GM11168 (cell line): ENCODE results near the gene CMIP.
"Not testable (repeated sequence)": the region's sequence is repeated elsewhere in the genome, so short reads cannot be mapped to it uniquely, and the experiment has no call there.

Experiments
- in situ Hi-C: fragments of 300-500 bp; cut with MboI; formaldehyde crosslinking; loops from one replicate; pipeline ENCODE4 v1.12.0; 2022; ENCODE audit warnings: low sequenced_read_pairs; ENCODE audit not compliant: unreplicated experiment

Gene CMIP

GRCh38 chr16:81524382-81524781 is 79.8 kb downstream of the CMIP start:
- in situ Hi-C loops, result no loop called here

DNA sequence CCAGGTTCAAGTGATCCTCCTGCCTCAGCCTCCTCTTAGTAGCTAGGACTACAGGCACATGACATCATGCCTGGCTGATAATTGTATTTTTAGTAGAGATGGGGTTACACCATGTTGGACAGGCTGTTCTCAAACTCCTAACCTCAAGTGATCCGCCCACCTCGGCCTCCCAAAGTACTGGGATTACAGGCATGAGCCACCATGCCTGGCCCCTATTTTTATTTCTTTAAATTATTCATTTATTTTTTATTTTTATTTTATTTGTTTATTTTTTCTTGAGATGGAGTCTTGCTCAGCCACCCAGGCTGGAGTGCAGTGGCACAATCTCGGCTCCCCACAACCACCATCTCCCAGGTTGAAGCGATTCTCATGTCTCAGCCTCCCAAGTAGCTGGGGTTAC is 80.3 kb downstream of the CMIP start:
- in situ Hi-C loops, result not testable (repeated sequence)

DNA sequence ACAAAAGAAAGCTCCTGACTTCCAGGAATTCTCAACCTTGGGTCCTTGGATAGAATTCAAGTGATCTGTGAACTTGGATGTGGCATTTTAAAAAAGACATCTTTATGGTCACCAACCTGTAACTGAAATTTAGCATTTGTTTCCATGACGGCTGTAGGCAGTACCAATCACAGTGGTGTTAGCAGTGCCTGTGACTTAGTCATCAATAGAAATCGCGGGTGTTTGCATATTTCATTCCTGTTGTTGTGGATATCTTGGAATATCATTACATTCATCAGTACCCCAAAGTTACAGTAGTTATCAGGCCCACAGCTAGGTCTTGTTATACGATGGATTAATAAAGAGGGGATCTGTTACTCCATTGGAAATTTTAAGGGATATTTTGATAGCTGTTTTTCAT is 81.6 kb downstream of the CMIP start:
- in situ Hi-C loops, result no loop called here

DNA sequence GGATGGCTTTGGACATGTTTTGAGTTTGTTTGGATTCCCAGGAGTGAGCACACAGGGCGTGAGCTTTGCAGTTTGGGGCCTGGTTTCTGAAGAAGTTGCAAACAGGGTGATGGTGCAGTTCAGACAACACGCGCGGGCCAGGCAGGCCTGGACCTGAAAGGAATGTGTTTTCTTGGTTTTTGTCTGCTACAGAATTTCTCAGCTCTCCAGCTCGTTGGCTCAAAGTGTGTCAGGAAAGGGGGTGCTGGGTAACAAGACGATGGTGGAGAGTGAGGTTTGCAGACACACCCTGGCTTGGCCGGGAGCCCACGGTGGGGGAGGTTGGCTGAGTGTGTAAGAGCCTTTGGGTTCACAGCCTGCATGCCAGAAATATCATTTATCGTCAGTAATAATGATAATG is 82.3 kb downstream of the CMIP start:
- in situ Hi-C loops, result no loop called here

DNA sequence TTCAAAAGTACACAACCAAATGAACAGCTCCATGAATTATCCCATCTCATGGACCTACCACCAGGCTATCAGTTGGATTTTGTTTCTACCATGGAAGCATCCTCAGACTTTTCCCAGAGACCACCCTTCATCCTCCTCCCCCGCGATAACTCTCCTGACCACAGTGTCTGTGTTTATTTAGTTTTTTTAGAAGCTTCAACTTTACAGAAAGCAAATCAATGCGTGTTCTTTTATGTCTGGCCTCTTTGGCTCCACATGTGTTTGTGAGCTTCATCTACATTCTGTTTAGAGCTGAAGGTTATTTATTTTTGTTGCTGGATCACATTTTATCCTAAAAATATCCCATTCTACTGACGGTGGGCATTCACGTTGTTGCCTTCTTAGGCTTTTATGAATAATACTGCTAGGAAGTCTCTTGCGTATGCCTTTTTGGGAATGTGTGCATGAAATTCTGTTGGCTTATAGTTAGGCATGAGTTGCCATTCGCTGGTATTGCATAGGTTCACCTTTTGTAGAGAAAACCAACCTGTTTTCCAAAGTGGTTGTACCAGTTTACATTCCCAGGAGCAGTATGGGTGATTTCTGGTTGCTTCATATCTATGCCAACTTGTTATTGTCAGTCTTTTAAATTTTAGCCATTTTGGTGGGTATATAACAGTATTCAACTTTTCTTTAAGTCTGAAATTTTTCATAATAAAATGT is 83.0 kb downstream of the CMIP start:
- in situ Hi-C loops, result no loop called here

GRCh38 chr16:81528256-81528655 is 83.6 kb downstream of the CMIP start:
- in situ Hi-C loops, result no loop called here

DNA sequence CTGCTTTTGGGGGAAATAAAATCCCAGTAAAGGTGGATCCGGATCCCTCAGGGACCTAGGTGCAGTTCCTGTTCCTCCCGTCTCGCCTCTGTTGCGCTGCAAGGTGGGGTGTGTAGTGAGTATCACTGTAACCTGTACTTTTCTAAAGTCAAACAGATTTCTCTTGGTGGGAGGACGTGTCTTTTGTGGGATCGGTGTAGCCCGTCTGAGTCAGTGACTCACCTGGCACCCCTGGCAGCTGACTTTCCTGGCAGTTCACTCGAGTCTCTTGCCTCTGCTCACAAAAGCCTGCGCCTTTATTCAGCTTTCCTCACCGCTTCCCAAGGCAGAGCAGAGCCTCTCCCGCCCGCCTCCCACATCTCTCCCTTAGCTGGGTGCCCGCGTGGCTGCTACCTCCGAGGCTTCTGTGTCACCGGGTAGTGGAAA is 85.7 kb downstream of the CMIP start:
- in situ Hi-C loops, result no loop called here

DNA sequence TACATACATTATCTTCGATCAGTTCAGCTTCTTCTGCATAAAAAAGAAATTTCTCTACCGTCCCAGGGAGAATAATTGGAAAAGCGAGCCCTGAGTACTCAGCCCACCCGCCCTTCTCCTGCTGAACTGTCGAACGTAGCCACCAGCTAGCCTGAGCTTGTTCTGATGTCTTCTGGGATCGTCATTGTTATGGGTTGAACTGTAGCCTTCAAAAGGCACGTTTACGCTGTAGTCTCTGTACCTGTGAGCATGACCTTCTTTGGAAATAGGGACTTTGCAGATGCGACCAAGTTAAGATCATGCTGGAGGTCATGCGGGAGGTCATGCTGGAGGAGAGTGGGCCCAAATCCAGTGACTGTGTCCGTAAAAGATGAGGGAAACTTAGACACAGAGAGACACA is 86.2 kb downstream of the CMIP start:
- in situ Hi-C loops, result no loop called here

- in situ Hi-C loops, result no loop called here
Measured at GRCh38 chr16:81531419-81531821, 86.8 kb downstream of the CMIP start.

GRCh38 chr16:81532491-81533174 is 88.0 kb downstream of the CMIP start:
- in situ Hi-C loops, result no loop called here

GRCh38 chr16:81533175-81533507 is 88.5 kb downstream of the CMIP start:
- in situ Hi-C loops, result no loop called here

- in situ Hi-C loops, result no loop called here
Measured at GRCh38 chr16:81535679-81536360, 91.2 kb downstream of the CMIP start.

- in situ Hi-C loops, result no loop called here
Measured at GRCh38 chr16:81536648-81537047, 92.0 kb downstream of the CMIP start.

- in situ Hi-C loops, result no loop called here
Measured at GRCh38 chr16:81537721-81538561, 93.3 kb downstream of the CMIP start.

- in situ Hi-C loops, result no loop called here
Measured at GRCh38 chr16:81539009-81539758, 94.6 kb downstream of the CMIP start.

GRCh38 chr16:81539759-81540472 is 95.3 kb downstream of the CMIP start:
- in situ Hi-C loops, result no loop called here

DNA sequence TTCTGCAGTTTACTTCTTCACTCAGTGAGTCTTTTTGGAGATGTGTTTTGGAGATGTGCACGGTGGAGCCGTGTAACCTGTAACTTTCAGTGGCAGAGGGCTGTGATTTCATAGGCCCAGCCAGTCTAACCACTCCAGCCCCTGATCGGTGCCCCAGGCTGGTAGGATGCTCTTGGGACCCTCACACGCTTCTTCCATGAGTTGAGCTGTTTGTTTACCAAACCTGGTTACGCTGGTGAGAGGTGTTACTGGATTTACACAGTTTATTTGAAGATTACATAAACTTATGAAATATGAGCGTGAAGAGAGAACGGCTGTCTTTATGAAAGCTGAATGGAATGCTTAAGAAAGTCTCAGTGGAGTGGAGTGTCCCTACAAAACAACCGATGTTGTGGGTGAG is 96.7 kb downstream of the CMIP start:
- in situ Hi-C loops, result no loop called here

DNA sequence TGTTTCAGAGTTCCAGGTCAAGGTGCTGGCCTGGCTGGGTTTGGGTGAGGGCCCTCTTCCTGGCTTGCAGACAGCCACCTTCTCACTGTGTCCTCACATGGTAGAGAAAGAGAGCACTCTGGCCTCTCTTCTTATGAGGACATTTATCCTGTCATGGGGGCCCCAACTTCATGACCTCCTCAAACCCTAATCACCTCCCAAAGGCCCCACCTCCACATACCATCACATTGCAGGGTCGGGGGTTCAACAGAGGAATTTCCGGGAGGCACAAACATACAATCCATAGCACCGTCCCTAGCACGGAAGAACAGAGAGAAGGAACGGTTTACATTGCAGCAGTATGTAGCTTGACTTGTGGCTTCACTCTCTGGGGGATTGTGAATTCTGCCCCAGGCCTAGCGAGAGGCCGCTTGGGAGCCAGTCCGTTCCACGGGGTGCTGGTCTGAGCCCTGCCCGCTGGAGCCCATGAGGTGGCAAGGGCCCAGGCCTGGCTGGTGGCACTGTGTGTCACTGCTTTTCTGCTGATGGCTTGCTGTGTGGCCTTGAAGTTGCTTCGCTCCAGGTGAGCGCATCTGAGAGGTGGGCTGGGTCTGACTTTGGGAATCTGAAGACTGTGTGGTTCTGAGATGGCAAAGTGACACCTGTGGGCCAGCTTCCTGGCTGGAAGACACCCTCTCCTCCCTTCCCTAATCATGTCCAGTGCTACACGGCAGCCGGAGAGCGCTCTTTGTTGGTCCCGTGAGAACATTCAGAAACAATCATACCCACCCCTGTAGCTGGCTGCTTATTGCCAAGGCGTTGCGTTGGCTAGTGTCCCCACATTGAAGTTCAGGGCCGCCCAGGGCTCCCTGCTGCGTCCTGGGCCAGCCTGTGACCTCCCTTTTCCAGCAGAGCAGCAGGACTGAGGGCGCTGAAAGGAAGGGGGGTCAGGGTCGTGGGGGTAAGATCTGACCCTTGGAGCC is 98.3 kb downstream of the CMIP start:
- in situ Hi-C loops, result no loop called here
